IPS DF 4.7 (cell line): ENCODE data around the gene LIPG.
"Not testable (repeated sequence)": the region's sequence is repeated elsewhere in the genome, so short reads cannot be mapped to it uniquely, and the experiment has no call there.

ENCODE experiments used
- DNase-seq: peaks from one replicate; pipeline ENCODE4 v3.0.0-alpha.2; 2013; ENCODE audit warnings: low spot score; ENCODE audit errors: extremely low read depth

Gene LIPG

GRCh38 chr18:49572611-49573345 is 10.9 kb downstream of the LIPG start:
- DNase-seq = no peak

- no peak for DNase-seq
Observed at GRCh38 chr18:49573835-49574234, 12.0 kb downstream of the LIPG start.

- not testable (repeated sequence) for DNase-seq
Observed at GRCh38 chr18:49579041-49579440, 17.2 kb downstream of the LIPG start.

- not testable (repeated sequence) for DNase-seq
Observed at GRCh38 chr18:49579583-49579982, 17.7 kb downstream of the LIPG start.

GRCh38 chr18:49580279-49580678 is 18.4 kb downstream of the LIPG start:
- DNase-seq = no peak

GRCh38 chr18:49581371-49581770 is 19.5 kb downstream of the LIPG start:
- no peak for DNase-seq

- no peak for DNase-seq
Observed at GRCh38 chr18:49582579-49582978, 20.7 kb downstream of the LIPG start.

GRCh38 chr18:49584394-49584793 is 22.5 kb downstream of the LIPG start:
- DNase-seq = no peak

GRCh38 chr18:49584951-49585350 is 23.1 kb downstream of the LIPG start:
- not testable (repeated sequence) for DNase-seq

GRCh38 chr18:49585781-49586663 is 24.2 kb downstream of the LIPG start:
- DNase-seq = no peak

- DNase-seq = no peak
Observed at GRCh38 chr18:49588171-49588570, 26.3 kb downstream of the LIPG start.

GRCh38 chr18:49588971-49589370 is 27.1 kb downstream of the LIPG start:
- no peak for DNase-seq

- DNase-seq = no peak
Observed at GRCh38 chr18:49590608-49591007, 28.8 kb downstream of the LIPG start.

- DNase-seq = no peak
Observed at GRCh38 chr18:49591271-49591670, 29.4 kb downstream of the LIPG start.

- DNase-seq = no peak
Observed at GRCh38 chr18:49591775-49592174, 29.9 kb downstream of the LIPG start.

- no peak for DNase-seq
Observed at GRCh38 chr18:49596687-49597086, 34.8 kb downstream of the LIPG start.

- DNase-seq = no peak
Observed at GRCh38 chr18:49597157-49597931, 35.5 kb downstream of the LIPG start.

- DNase-seq = no peak
Observed at GRCh38 chr18:49601211-49601610, 39.4 kb downstream of the LIPG start.

GRCh38 chr18:49608366-49609255 is 46.8 kb downstream of the LIPG start:
- no peak for DNase-seq

GRCh38 chr18:49609256-49610021 is 47.6 kb downstream of the LIPG start:
- no peak for DNase-seq
